Measurements from ENCODE around the gene COL1A1.

GRCh38 chr17:50180111-50180510 lies 21.3 kb downstream of the COL1A1 start:
- TF ChIP-seq CTCF (optimal IDR thresholded peaks at IDR 0.05 in 1 of 3, IDR thresholded peaks at IDR 0.05 in 1 of 3, conservative IDR thresholded peaks at IDR 0.05 in 1 of 3; ENCODE audit: extremely low read depth in 1 of 3, insufficient read depth in 2 of 3, low read length in 3 of 3) (no peak), EZH2 (IDR thresholded peaks at IDR 0.05; ENCODE audit: low read length) (no peak)

Measured in keratinocyte (primary cell).